Measurements from ENCODE around the gene STARD13.

- TF ChIP-seq YY1 (IDR thresholded peaks at IDR 0.05; ENCODE audit: insufficient read depth, insufficient read length) = no peak
- no peak for TF ChIP-seq SUZ12 (IDR thresholded peaks at IDR 0.05; ENCODE audit: extremely low read depth, insufficient read depth, insufficient read length)
Measured at GRCh38 chr13:33229446-33230177, 55.9 kb downstream of the STARD13 start.

Data from NT2/D1 (cell line).